NCI-H1417 (cell line): ENCODE measurements around the gene HGD.
"Not testable (repeated sequence)": the region's sequence is repeated elsewhere in the genome, so short reads cannot be mapped to it uniquely, and the experiment has no call there.

Source experiments
- DNase-seq, 3 experiments: peaks; one replicate each; lab custom pipeline; 2025; lab: John Stamatoyannopoulos, UW

HGD gene

DNA sequence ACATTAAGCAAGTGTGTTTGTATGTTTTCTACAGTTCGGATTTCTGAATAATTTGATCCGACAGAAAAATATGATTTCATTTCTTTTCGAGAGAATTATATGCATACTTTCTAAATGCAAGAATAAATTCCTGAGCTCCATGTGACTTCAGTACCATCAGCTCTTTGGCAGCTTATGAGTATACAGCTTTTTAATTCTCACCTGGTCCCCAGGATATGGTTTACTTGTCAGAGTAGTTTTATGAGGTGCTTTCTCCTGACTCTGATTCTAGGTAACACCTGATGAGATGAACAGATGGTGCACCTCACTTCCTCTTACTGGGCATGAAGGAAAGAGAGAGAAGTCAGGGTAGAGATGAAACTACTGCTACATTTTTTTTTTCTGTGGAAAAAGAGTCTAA is 3.1 kb downstream of the HGD start:
- DNase-seq = no peak

- no peak for DNase-seq
Measured at GRCh38 chr3:120678331-120678947, 3.6 kb downstream of the HGD start.

DNA sequence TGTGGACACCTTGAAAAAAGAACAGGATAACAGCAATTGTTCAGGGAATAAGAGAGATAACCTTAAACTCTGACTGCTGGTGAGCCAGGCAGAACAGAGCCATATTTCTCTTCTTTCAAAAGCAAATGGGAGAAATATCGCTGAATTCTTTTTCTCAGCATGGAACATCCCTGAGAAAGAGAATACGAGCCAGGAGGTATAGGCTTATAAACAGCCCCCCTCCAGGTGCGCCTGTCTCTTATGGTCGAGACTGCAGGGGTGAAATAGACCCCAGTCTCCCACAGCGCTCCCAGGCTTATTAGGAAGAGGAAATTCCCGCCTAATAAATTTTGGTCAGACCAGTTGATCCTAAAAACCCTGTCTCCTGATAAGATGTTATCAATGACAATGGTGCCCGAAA is 4.8 kb downstream of the HGD start:
- not testable (repeated sequence) for DNase-seq

DNA sequence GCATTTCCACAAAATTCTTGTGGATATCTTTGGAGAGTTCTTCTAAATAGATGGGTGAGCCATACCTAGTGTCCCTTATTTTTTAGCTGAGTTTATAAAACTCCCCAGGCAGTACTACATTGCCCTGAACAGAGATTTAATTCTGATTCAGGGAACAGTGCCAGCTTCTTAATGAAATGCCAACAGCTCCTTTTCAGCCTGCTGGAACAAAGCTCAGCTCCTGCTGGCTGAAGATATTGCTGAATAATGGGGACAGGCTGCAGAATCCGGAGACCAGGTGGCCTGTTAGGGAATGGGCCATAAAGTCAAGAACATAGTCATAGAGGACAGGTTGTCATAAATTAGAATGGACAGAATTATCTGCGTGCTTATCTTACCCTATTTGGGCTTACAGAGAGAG is 8.9 kb downstream of the HGD start:
- no peak for DNase-seq

- no peak for DNase-seq
Measured at GRCh38 chr3:120670576-120670975, 11.5 kb downstream of the HGD start.

GRCh38 chr3:120664926-120665325 is 17.1 kb downstream of the HGD start:
- DNase-seq = no peak

- no peak for DNase-seq
Measured at GRCh38 chr3:120661945-120662344, 20.1 kb downstream of the HGD start.

GRCh38 chr3:120661106-120661905 is 20.7 kb downstream of the HGD start:
- DNase-seq = no peak

- DNase-seq = no peak
Measured at GRCh38 chr3:120659834-120660233, 22.2 kb downstream of the HGD start.

- no peak for DNase-seq
Measured at GRCh38 chr3:120659285-120659684, 22.8 kb downstream of the HGD start.

DNA sequence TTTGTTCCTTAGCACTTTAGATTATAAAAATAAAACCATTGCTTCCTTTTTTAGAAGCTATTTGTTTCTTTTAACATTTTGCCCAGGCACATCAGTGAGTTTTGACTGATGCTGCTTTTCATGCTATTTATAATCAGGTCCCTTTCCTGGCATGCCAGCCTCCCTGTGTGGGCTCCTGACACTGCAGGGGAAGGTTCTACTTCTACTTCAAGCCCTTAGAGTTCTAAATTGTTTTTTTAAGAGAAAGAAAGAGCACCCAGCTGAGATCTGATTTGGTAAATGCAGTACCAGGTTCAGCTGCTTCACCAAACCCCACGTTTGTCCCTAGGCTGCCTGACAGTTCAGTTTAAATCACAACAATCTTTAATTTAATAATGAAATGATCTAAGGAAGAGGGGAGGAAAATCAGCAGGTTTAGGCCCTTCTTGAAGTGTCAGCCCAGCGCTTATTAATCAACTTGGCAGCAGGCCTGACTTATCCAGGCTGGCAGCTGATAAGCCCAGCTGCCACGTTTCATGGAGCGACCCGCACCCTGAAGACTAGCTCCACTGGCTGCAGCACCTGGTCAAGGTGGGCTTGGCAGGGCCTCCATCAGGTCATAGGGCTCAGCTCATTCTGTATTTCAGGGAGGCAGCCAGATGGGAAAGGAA is 29.0 kb downstream of the HGD start:
- DNase-seq = no peak

GRCh38 chr3:120652281-120652680 is 29.8 kb downstream of the HGD start:
- no peak for DNase-seq

GRCh38 chr3:120650311-120650710 is 31.7 kb downstream of the HGD start:
- no peak for DNase-seq

DNA sequence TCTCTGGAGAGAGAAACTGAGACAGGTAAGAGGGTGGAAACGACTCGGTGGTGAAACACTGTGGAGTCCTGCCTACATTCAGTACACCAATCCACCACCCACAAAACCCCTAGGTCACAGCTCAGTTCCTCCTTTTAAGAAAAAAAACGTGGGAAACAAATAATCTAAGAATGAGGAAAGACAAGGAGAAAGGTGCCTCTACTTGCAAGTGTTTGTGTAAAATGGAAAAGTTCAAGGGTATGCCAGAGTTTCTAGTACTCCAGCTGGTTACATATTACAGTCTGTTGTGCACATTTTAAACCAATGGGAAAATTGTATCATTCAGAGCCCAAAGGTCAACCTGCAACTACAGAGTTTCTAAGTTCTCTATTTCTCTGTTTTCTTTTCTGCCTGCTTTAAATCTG is 32.2 kb downstream of the HGD start:
- no peak for DNase-seq

GRCh38 chr3:120648290-120648689 is 33.7 kb downstream of the HGD start:
- DNase-seq = no peak

DNA sequence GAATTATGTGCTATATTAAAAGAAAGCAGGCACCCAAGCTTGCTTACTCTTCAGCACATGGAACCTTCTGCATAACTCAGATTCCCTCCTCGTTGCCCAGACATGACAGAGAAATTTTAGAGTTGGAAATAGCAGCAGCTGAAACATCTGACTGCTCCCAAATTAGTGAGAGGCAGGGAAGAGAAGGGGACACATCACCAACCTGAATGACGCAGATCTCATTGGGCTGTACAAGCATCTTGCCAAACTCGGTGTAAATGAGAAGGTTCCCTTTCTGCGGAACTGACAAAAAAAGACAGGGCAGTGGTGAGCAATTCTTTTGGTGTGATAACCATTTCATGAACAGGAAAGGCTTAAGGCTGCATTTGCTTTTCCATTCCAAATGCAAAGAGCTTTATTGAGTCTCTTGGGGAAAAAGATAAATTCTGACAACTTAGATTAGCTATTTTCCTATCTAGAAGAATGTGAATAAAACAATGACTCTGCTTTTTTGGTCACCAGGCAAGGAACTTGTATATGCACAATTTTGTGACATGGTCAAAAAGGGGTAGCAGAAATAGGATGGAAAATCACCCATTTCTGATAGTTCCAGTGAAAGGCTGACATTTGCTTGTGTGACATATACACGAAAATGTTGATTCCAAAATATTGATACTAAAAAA is 35.1 kb downstream of the HGD start:
- no peak for DNase-seq

- DNase-seq = no peak
Measured at GRCh38 chr3:120645083-120645845, 36.8 kb downstream of the HGD start.

- DNase-seq = no peak
Measured at GRCh38 chr3:120642368-120642948, 39.6 kb downstream of the HGD start.

DNA sequence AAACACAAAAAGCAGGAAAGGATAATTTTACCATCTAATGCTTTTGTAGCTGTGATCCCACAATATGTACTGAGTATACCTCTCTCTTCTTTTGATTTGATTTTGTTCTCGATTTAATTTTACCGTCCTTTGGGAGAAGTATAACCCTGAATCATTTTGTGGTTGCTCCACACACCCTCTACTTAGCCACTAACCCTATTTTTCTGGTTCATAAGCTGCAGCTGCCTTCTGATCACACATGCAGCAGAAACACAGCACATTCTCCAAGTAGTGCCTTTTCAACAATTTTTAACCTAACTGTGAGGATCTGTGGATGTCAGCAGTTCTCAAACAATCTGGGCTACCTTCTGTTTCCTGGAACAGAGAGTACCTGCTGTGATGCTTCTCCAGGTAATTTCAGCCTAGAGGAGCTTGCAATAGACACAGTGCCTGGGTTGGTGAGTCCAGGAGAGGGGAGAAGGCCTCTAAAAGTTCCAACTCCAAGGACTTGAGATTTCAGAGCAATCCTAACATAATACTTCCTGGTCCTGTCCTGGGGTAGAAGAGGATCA is 40.3 kb downstream of the HGD start:
- no peak for DNase-seq

DNA sequence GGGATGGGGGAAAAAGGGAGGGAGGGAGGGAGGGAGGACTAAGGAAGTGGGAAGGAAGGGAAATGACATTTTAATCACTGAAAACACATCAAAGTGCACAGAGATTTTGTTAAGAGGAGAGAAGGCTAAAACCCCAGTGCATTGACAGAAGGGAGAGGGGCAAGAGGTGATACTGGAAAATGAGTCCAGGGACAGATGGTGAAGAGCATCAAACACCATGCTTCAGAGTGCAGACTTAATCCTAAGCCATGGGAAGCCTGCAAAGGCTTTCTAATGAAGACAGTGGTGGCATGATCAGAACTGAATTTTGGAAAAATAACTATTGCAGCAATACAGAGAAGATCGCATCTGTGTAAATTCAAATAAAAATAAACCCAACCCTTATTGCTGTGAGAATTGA is 41.8 kb downstream of the HGD start:
- no peak for DNase-seq

DNA sequence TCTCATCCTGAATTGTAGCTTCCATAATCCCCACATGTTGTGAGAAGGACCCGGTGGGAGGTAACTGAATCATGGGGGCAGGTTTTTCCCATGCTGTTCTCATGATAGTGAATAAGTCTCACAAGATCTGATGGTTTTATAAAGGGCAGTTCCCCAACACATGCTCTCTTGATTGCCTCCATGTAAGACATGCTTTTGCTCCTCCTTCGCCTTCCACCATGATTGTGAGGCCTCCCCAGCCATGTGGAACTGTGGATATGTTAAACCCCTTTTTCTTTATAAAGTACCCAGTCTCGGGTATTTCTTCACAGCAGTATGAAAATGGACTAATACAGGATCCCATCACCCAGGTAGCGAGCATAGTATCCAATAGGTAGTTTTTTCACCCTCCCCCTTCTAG is 43.2 kb downstream of the HGD start:
- DNase-seq = not testable (repeated sequence)
